Cardiac septum (tissue), 1 donor: ENCODE data around the gene PI16. TPM values are rescaled to one million over a fixed set of nuclear protein-coding genes. Genes with fewer than 3 reads are reported as not detected.

ENCODE experiments used
- DNase-seq: peaks from one replicate; pipeline ENCODE4 v3.0.0-alpha.2; 2020; ENCODE audit warnings: low spot score
- intact Hi-C: fragments of 100-400 bp; cut with DNase I; formaldehyde crosslinking; loops from one replicate; pipeline ENCODE4 v1.14.0; 2022
- total RNA-seq: library from RNA; stranded (reverse); fragmentation: NEBNext Ultra II Directional; extraction: Animal tissue kit (Norgen Biotek cat#: 25700); gene quantifications from one replicate; pipeline ENCODE4 v1.2.1, GENCODE V29; 2021
- donor health status: DM: no; HTN: no; CAD: no.

PI16 gene
- total RNA-seq, 1 donor from 2014 or later = 11.9 TPM

GRCh38 chr6:37010402-37010892 lies 55.9 kb downstream of the PI16 start:
- intact Hi-C loops = no loop called here
- no peak for DNase-seq

- DNase-seq = no peak
These were observed 57.3 kb downstream of the PI16 start for GRCh38 chr6:37011656-37012378.

GRCh38 chr6:37013516-37014491 lies 59.3 kb downstream of the PI16 start:
- DNase-seq = no peak
- intact Hi-C loops = no loop called here

More at GRCh38 chr6:37011656-37012378, 57.3 kb downstream of the PI16 start:
- intact Hi-C loops = no loop called here

Other genes starting within 250 kb of the PI16 start
- gene CPNE5, start 115.3 kb upstream of the PI16 start, total RNA-seq = 6.7 TPM
- 24.9 TPM for gene PPIL1, start 79.9 kb upstream of the PI16 start, total RNA-seq
- gene C6orf89, start 68.8 kb upstream of the PI16 start, total RNA-seq = 49.2 TPM
- gene MTCH1, start 31.5 kb downstream of the PI16 start, total RNA-seq = 139 TPM
- 2.3 TPM for gene FGD2, start 50.9 kb downstream of the PI16 start, total RNA-seq
- 16.6 TPM for gene PIM1, start 215.4 kb downstream of the PI16 start, total RNA-seq